GM10248 (cell line): Measurements from ENCODE around the gene CLASRP.

ENCODE experiments used
- CTCF ChIA-PET: fragments of 300-600 bp; sonication (Branson Sonifier 250); formaldehyde crosslinking; extraction: SDS; loops from one replicate; lab custom pipeline; 2021; ENCODE audit warnings: antibody characterized with exemption; lab: Yijun Ruan, JAX
- POLR2A ChIA-PET: fragments of 350-650 bp; sonication (Branson Sonifier 250); formaldehyde crosslinking; extraction: SDS; loops from one replicate; lab custom pipeline; 2020; ENCODE audit warnings: antibody characterized with exemption; lab: Yijun Ruan, JAX
- DNase-seq: peaks from one replicate; pipeline ENCODE4 v3.0.0; 2012; ENCODE audit errors: extremely low spot score
- TF ChIP-seq, protein P1 (sequence below): IDR thresholded peaks from 2 replicates; pipeline ENCODE4 v1.5.1; 2012; ENCODE audit warnings: mild to moderate bottlenecking, low read depth; ENCODE audit errors: extremely low read depth, missing control alignments, control extremely low read depth

Gene CLASRP

DNA sequence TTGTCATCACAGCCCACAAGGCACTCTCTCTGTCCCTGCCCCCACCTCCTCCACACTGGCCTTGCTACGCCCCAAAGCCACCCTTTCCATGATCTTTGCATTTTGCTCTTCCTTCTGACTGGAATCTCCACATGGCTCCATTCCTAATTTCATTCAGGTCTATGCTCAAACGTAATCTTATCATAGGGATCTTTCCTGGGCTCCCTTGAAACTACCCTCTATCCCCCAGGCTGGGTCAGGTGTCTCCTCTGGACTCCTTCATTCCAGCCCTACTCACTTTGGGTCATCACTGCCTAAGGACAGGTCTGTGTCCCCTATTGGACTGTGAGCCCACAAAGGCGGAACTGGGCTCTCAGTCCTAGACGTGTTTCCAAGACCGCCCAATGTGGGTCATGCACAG is 43.3 kb downstream of the CLASRP start:
- CTCF ChIA-PET = no interaction called here
- POLR2A ChIA-PET = no interaction called here
- TF ChIP-seq, protein P1, sequence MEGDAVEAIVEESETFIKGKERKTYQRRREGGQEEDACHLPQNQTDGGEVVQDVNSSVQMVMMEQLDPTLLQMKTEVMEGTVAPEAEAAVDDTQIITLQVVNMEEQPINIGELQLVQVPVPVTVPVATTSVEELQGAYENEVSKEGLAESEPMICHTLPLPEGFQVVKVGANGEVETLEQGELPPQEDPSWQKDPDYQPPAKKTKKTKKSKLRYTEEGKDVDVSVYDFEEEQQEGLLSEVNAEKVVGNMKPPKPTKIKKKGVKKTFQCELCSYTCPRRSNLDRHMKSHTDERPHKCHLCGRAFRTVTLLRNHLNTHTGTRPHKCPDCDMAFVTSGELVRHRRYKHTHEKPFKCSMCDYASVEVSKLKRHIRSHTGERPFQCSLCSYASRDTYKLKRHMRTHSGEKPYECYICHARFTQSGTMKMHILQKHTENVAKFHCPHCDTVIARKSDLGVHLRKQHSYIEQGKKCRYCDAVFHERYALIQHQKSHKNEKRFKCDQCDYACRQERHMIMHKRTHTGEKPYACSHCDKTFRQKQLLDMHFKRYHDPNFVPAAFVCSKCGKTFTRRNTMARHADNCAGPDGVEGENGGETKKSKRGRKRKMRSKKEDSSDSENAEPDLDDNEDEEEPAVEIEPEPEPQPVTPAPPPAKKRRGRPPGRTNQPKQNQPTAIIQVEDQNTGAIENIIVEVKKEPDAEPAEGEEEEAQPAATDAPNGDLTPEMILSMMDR = no peak

DNA sequence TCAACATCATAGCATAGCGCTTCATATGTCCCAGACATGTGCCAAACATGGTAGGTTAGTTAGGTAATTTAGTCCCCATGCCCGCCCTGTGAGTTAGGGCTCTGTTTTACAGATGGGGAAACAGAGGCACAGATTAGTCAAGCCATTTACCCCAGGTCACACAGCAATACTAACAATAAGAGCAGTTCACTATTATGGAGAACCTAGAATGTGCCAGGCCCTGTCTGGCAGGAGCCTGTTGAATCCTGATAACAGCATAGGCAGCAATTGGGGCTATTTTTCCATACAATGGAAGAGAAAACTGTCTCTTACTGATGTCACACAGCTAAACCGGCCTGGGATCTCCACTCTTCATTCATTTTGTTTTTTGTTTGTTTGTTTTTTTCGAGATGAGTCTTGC is 47.6 kb downstream of the CLASRP start:
- TF ChIP-seq, protein P1 = no peak
- ChIA-PET POLR2A (no interaction called here), CTCF (interaction anchor here (1.5 kb wide), 1 partner anchor 12 kb away, joined by 3 read pairs; no protein-coding TSS in a partner anchor)
- DNase-seq = no peak

More for the DNA sequence above, 43.3 kb downstream of the CLASRP start:
- no peak for DNase-seq

DNA sequence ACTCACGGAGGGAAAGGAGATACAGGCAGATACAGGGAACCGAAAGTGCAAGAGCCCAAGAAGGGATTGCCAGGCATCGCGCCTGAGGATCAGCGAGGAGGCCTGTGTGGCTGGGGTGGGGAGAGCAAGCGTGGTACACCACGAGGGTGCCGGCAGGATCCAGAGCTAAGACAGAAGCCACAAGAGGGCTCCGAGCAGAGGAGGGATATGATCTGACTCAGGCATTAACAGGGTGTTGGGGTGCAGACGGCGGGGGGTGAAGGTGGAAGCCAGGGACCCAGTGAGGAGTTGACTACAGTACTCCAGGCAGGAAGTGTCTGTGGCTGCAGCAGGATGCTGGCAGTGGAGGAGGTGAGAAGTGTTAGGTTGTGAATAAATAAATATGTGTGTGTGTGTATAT is 48.7 kb downstream of the CLASRP start:
- POLR2A ChIA-PET = no interaction called here
- no peak for DNase-seq
- TF ChIP-seq, protein P1 = no peak
- CTCF ChIA-PET = interaction anchor here (1.5 kb wide), 1 partner anchor 11 kb away, joined by 3 read pairs; no protein-coding TSS in a partner anchor

DNA sequence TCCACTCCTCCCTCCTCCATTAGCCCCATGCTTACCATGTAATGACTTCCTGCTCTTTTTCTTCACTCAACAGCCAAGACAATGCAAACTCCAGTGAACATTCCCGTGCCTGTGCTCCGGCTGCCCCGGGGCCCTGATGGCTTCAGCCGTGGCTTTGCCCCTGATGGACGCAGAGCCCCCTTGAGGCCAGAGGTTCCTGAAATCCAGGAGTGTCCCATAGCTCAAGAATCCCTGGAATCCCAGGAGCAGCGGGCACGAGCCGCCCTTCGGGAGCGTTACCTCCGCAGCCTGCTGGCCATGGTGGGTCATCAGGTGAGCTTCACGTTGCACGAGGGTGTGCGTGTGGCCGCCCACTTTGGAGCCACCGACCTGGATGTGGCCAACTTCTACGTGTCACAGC is 51.2 kb downstream of the CLASRP start:
- CTCF ChIA-PET = interaction anchor here (1.4 kb wide), 1 partner anchor 10 kb away, joined by 5 read pairs; no protein-coding TSS in a partner anchor
- POLR2A ChIA-PET = no interaction called here
- TF ChIP-seq, protein P1 = no peak
- DNase-seq = no peak

DNA sequence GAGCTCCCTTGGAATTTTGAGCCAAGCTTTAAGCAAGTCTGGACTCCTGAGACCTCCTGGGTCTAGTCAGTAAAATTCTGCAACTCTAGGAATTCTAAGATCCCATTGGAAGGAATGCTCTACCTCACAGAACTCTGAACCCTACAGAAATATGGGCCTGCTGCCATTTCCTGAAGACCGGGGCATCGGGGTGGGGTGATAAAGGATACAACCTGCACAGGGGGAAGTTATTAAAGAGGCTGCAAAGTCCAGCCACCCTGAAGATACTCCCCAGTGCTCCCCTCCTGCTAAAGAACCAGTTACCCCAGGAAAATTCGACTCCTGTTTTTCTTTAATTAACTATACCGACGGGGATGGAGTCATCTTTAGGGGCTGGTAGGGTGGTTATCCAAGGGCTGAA is 51.8 kb downstream of the CLASRP start:
- ChIA-PET CTCF (interaction anchor here (2.5 kb wide), 1 partner anchor 11 kb away, joined by 11 read pairs; the partner anchor contains the start of gene GEMIN7), POLR2A (no interaction called here)
- TF ChIP-seq, protein P1 = no peak
- no peak for DNase-seq

DNA sequence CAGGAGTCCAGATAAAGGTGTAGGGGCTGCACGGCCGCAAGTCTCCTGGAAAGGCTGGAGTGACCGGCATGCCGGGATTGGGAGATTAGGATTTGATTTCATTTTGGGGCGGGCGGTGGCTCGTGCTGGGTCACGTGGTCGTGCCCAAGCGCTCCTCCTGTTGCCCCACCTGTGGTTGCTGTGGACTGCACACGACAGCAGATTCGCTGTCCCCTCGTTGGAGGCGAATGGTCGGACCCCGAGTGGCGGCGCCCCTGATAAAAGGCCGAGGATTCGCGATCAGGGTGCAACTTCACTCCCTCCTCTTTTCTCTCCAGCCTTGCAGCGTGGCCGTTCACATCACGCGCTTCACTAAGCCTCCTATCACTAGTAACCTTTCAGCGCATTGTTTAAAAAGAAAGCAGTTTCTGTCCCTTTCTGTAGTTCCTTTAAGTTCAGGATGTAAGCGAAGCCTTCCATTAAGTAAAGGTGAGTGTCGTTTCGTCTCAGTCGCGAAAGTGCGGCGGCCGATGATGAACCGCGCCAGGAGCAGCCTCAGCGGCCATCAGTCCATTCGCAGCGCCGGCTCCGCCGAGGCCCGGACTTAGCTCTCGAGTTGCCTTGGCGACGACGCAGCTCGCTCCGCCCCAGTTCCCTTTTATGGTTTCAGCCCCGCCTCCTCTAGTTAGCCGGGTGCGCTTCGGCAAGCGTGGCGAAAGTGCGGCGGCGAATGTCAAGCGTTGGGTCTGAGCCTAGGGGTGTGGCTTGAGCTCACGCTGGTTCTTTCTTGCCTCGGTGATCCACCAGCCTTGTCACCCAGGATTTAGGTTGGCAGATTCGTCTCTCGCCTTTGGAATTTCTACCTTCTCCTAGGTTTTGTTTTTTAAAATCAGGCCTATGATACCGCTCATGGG is 52.4 kb downstream of the CLASRP start:
- ChIA-PET CTCF (interaction anchor here (0.7 to 2.8 kb wide), 13 partner anchors 11 to 708 kb away, joined by 3 to 15 read pairs (median 3); partner anchors contain the start of genes BLOC1S3, CLASRP and GEMIN7), POLR2A (interaction anchor here (0.5 to 0.7 kb wide), 3 partner anchors 70 to 570 kb away, joined by 3 to 4 read pairs (median 3); no protein-coding TSS in a partner anchor)
- TF ChIP-seq, protein P1 = no peak
- DNase-seq = peak; percentile 92
